Activated naive CD8-positive, alpha-beta T cell treated with anti-CD3 and anti-CD28 coated beads, Interleukin-2, amount 50 U/mL, for 24 hours (primary cell): ENCODE results near the gene OAT.

ENCODE experiments used
- ATAC-seq: fragments of 150-1000 bp; cut with Tn5 transposase; one replicate; pipeline ENCODE4 v1.10.0; 2021
- DNase-seq: peaks from one replicate; pipeline ENCODE4 v3.0.0; 2021
- H3K27ac Mint-ChIP-seq: one replicate; pipeline ENCODE4 v1.8.0; 2021; ENCODE audit warnings: mild to moderate bottlenecking, mixed read lengths
- H3K27me3 Mint-ChIP-seq: one replicate; pipeline ENCODE4 v1.8.0; 2021; ENCODE audit warnings: mixed read lengths
- H3K36me3 Mint-ChIP-seq: one replicate; pipeline ENCODE4 v1.8.0; 2021; ENCODE audit warnings: low read depth, mixed read lengths
- H3K4me1 Mint-ChIP-seq: one replicate; pipeline ENCODE4 v1.8.0; 2021; ENCODE audit warnings: mixed read lengths
- H3K4me3 Mint-ChIP-seq: one replicate; pipeline ENCODE4 v1.8.0; 2021; ENCODE audit warnings: mild to moderate bottlenecking, moderate library complexity, mixed read lengths
- H3K9me3 Mint-ChIP-seq: one replicate; pipeline ENCODE4 v1.8.0; 2021; ENCODE audit warnings: mixed read lengths

OAT gene

DNA sequence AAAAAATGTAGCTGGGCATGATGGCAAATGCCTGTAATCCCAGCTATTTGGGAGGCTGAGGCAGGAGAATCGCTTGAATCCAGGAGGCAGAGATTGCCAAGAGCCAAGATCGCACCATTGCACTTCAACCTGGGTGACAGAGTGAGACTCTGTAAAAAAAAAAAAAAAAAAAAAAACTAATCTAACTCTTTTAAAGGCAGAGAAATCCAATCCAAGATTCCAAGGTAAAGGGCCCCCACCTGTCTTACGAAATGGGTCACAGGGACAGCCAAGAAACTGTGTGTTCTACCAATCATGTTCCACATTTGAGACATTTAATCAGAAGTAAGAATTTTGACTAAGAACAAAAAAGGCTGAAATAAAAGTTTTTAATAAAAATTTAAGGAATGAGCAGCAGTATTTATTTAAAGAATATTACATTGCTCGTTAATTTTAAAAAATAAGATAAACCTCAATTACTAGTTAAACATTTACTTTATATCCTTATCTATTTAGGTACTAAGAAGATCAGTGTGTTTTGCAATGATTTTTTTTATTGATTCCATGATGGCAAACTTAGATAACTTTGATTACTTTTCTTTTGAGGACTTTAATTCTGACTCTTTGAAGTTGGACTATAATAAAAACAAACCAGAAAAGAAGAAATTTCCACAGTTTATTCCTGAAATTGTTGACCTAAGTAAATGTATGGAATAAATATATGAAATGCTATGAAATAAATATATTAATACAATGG lies 6.7 kb upstream of the OAT start:
- Mint-ChIP-seq H3K9me3 (no peaks in the 10 kb centered on the region), H3K36me3 (no peaks in the 10 kb centered on the region), H3K27ac (no peak overlapping the region), H3K4me1 (no peaks in the 10 kb centered on the region), H3K27me3 (peaks cover 26% of the 10 kb centered on the region), H3K4me3 (no peak overlapping the region)
- no peak for DNase-seq
- no peak for ATAC-seq

DNA sequence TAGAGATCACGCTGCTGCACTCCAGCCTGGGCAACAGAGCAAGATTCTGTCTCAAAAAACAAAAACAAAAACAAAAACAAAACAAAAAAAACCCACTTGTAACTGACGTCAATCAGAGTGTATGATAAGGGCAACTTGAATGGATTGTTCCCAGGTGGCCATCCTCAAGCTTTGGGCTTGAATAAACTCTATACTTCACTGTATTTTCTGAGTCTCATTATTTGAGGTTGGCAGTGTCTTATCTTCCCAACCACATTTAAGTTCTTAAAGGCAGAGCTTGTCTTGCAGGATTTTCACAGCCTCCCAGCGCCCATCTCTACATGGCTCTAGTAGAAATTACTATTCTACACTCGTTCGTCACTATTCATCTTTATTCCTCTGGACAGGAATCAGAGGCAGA lies 5.1 kb upstream of the OAT start:
- H3K27ac Mint-ChIP-seq, result no peak overlapping the region

DNA sequence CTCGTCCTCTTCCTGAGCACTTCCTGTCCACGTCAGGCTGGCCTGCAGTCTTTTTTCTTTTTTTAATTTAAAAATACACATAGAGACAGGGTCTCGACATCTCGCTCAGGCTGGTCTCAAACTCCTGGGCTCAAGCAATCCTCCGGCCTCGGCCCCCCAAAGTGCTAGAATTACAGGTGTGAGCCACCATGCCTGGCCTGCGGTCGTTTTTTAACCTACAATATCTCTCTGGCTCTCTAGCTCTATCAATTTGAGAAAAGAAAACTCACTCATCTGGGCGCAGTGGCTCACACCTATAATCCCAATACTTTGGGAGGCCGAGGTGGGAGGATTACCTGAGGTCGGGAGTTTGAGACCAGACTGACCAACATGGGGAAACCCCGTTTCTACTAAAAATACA lies 4.0 kb upstream of the OAT start:
- peaks cover 25% of the 10 kb centered on the region for H3K27me3 Mint-ChIP-seq

More for the DNA sequence above, 5.1 kb upstream of the OAT start:
- DNase-seq (no peak), ATAC-seq (no peak)
- peaks cover 25% of the 10 kb centered on the region for H3K27me3 Mint-ChIP-seq
- H3K4me1 Mint-ChIP-seq, result peaks cover 3% of the 10 kb centered on the region
- H3K9me3 Mint-ChIP-seq, result no peaks in the 10 kb centered on the region
- H3K4me3 Mint-ChIP-seq, result no peak overlapping the region
- no peaks in the 10 kb centered on the region for H3K36me3 Mint-ChIP-seq

DNA sequence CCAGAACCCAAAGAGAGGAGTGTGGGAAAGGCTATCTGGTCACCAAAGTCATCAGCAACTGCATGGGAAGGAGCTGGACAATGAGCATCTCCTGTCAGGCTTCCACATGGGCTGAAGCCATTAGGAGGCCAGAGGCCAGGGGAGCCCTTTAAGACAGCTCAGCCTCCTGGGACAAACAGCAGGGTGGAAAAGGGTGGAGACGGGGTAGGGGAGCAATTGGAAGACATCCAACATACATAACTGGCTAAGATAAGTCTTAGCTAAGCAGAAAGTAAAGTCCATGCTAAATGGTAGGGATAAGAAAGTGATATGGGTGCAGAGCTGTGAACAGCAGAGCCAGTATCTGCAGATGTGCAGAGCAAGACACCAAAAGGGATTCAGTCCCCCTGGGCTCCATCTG lies 1.5 kb upstream of the OAT start:
- no peaks in the 10 kb centered on the region for H3K36me3 Mint-ChIP-seq
- ATAC-seq (no peak), DNase-seq (no peak)
- H3K4me1 Mint-ChIP-seq, result peaks cover 18% of the 10 kb centered on the region
- no peak overlapping the region for H3K4me3 Mint-ChIP-seq
- peaks cover 23% of the 10 kb centered on the region for H3K27me3 Mint-ChIP-seq
- no peaks in the 10 kb centered on the region for H3K9me3 Mint-ChIP-seq
- no peak overlapping the region for H3K27ac Mint-ChIP-seq

More for the DNA sequence above, 4.0 kb upstream of the OAT start:
- DNase-seq, result no peak
- Mint-ChIP-seq H3K27ac (no peak overlapping the region), H3K4me3 (no peak overlapping the region), H3K4me1 (peaks cover 7% of the 10 kb centered on the region), H3K9me3 (no peaks in the 10 kb centered on the region), H3K36me3 (no peaks in the 10 kb centered on the region)
- ATAC-seq, result no peak

DNA sequence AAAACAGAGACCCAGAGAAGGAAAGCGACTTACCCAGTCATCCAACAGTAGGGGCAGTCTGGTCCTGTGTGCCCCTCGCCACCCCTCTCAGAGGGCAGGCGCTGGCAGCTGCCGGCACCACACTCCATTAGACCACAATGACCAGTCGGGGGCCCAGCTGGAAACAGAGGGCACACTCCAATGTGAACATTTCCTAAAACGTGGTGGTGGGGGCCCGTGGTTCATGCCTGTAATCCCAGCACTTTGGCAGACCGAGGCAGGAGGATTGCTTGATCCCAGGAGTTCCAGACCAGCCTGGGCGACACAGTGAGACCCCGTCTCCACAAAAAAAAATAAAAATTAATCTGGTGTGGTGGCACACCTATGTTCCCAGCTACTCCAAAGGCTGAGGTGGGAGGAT lies 912 bp upstream of the OAT start:
- ATAC-seq, result no peak
- peak overlapping the region; percentile 49 for H3K27ac Mint-ChIP-seq
- H3K9me3 Mint-ChIP-seq, result no peaks in the 10 kb centered on the region
- peak overlapping the region; percentile 82 for H3K4me3 Mint-ChIP-seq
- H3K4me1 Mint-ChIP-seq, result peaks cover 18% of the 10 kb centered on the region
- H3K36me3 Mint-ChIP-seq, result no peaks in the 10 kb centered on the region
- DNase-seq, result no peak
- peaks cover 22% of the 10 kb centered on the region for H3K27me3 Mint-ChIP-seq

DNA sequence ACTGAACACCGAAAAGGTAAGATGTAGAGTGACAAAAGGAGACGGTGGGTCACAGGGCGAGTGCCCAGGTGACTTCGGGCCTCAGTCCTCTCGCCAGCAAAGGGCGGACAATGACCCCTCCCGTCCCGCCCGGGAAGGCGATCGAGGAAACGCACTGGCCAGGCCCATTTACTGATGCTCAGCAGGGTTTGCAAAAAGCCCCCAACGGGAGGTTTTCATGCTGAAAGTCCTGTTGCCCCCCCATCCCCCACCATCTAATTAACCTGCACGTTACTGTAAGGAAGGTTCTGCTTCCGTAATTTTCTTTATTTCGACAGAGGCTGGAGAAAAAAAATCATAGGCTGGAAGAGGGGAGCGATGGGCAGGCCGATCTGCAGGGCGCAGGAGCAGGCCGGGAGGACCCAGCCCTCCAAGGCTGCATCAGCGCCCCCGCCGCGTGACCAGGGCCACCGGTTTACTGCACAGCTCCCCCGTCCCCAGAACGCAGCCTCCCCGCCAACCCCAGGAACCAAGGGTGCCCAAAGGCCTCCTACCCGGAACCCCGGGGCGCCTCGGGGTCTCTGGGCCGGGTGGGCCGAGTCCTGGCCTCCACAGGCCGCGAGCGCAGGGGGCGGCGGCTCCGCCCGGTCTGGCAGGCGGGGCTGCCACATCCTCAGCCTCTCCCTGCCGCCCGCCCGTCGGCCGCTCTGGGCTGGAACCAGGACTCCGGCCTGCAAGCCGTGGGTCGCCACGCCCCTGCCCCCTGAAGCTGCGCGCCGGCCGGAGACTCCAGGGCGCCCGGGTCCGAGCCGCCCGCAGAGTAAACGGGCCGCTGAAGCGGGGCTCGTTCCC lies 613 bp downstream of the OAT start:
- ATAC-seq (peak; percentile 35), DNase-seq (peak; percentile 58)
- Mint-ChIP-seq H3K27ac (no peak overlapping the region), H3K9me3 (no peaks in the 10 kb centered on the region), H3K36me3 (no peaks in the 10 kb centered on the region), H3K4me1 (peaks cover 18% of the 10 kb centered on the region), H3K27me3 (peaks cover 8% of the 10 kb centered on the region), H3K4me3 (peak overlapping the region; percentile 82)

DNA sequence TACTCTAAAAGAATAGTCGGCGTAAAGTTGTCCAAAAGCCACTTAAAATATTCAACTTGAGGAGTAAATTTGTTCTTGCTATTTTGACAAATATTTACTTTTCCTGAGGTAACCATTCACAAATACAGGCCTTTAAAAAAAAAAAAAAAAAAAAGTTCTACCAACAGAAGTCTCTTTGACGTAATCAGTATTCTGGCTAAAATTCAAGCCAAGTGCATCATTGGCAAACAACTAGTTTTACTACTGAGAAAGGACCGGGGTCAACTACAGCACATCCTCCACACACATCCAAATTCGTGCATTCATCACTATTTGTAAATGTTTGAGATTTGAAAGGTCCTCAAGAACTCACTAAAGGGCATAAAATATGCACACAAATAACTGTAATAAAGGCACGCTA lies 2.0 kb downstream of the OAT start:
- Mint-ChIP-seq H3K27me3 (peaks cover 3% of the 10 kb centered on the region), H3K4me3 (peak overlapping the region; percentile 49), H3K36me3 (peaks cover 5% of the 10 kb centered on the region), H3K27ac (no peak overlapping the region), H3K4me1 (peaks cover 18% of the 10 kb centered on the region), H3K9me3 (no peaks in the 10 kb centered on the region)
- ATAC-seq, result no peak
- no peak for DNase-seq

DNA sequence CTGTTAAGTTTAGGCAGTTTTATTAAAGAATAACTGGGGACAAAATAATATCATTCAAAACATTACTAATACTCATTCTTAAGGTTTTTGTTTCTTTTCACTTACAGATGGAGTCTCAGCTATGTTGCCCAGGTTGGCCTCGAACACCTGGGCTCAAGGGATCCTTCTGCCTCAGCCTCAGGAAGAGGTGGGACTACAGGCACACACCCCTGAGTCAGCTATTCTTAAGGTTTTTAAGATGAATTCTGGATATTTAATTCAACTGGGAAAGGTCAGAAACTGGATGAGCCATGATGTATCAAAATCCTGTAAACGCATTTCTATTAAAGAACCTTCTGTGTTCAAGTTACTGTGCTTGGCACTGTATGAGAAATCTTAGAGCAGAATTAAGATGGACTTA lies 3.5 kb downstream of the OAT start:
- no peak overlapping the region for H3K27ac Mint-ChIP-seq
- H3K4me1 Mint-ChIP-seq, result peaks cover 18% of the 10 kb centered on the region
- H3K9me3 Mint-ChIP-seq, result no peaks in the 10 kb centered on the region
- DNase-seq, result no peak
- no peak for ATAC-seq
- peaks cover 3% of the 10 kb centered on the region for H3K27me3 Mint-ChIP-seq
- peaks cover 7% of the 10 kb centered on the region for H3K36me3 Mint-ChIP-seq
- no peak overlapping the region for H3K4me3 Mint-ChIP-seq

DNA sequence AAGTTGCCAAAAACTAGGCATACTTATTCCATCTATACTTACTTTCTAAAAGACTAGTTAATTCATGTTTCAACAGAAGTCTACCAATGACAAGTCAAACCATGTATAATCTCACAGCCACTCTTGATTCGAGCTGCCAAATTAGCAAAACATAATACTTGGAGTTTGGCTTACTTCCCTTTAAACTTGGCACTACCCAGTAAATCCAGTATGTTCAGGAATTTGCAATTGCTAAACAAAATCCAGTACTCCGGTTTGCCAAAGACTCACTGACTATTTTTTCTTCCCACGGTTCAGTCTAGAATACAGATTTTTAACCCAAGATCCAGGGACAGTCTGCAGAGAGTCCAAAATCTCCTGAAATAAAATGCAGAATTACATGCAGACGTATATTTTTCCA lies 4.6 kb downstream of the OAT start:
- Mint-ChIP-seq H3K9me3 (no peaks in the 10 kb centered on the region), H3K27me3 (no peaks in the 10 kb centered on the region), H3K4me1 (peaks cover 15% of the 10 kb centered on the region), H3K36me3 (peaks cover 13% of the 10 kb centered on the region), H3K4me3 (no peak overlapping the region), H3K27ac (no peak overlapping the region)
- ATAC-seq (no peak), DNase-seq (no peak)

DNA sequence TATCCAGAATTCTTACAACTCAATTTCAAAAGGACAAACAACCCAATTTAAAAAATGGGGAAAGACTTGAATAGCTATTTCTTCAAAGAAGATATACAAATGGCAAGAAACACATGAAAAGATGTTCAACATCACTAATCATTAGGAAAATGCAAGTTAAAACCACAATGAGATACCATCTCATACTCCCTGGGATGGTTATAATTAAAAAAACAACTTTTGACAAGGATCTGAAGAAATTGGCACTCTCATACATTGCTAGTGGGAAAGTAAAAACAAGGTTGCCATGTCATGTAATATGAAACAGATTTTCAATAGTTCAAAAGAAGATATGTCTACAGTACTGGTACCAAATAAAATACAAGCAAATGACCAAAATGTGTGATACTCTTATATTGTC lies 9.0 kb downstream of the OAT start:
- Mint-ChIP-seq H3K4me1 (no peaks in the 10 kb centered on the region), H3K9me3 (no peaks in the 10 kb centered on the region), H3K27ac (no peak overlapping the region), H3K4me3 (no peak overlapping the region), H3K36me3 (peaks cover 26% of the 10 kb centered on the region), H3K27me3 (no peaks in the 10 kb centered on the region)
- no peak for ATAC-seq
- DNase-seq, result no peak

DNA sequence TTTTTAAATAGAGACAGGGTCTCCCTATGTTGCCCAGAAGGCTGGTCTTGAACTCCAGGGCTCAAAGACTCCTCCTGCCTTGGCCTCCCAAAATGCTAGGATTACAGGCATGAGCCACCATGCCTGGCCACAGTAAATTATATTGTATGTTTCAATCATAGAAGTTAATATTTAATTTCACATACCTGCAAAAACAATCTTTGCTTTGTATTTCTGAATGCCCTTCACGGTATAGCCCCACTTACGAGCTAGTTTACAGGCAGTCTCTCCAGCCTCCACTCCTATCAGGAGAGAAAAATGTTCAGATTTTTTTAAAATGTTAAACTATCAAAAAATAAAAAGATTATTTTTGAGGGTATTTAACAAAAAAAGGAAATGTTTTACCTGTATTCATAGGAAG lies 10.4 kb downstream of the OAT start:
- Mint-ChIP-seq H3K9me3 (no peaks in the 10 kb centered on the region), H3K4me3 (no peak overlapping the region), H3K4me1 (peaks cover 5% of the 10 kb centered on the region), H3K36me3 (peaks cover 32% of the 10 kb centered on the region), H3K27ac (no peak overlapping the region), H3K27me3 (no peaks in the 10 kb centered on the region)
- no peak for ATAC-seq
- DNase-seq, result no peak

DNA sequence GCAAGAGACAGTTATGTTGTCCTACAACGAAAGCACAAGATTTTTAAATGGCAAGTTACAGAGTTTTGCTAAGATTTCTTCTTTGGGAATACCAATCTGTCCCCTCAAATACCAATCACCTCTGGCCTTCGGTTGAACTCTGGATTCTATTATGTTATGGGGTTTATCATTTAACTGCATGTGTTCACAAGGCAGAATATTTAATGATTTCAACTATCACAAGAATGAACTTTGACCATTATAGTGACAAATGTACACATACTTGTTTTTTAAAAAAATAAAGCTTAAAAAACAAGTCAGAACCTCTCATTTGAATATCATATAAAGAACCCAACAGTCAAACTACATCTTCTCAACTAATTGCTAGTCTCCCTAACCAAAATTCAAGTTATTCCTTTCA lies 11.3 kb downstream of the OAT start:
- Mint-ChIP-seq H3K4me1 (peaks cover 7% of the 10 kb centered on the region), H3K4me3 (no peak overlapping the region), H3K27me3 (no peaks in the 10 kb centered on the region), H3K27ac (no peak overlapping the region), H3K36me3 (peaks cover 34% of the 10 kb centered on the region), H3K9me3 (no peaks in the 10 kb centered on the region)
- DNase-seq, result no peak
- ATAC-seq, result no peak

DNA sequence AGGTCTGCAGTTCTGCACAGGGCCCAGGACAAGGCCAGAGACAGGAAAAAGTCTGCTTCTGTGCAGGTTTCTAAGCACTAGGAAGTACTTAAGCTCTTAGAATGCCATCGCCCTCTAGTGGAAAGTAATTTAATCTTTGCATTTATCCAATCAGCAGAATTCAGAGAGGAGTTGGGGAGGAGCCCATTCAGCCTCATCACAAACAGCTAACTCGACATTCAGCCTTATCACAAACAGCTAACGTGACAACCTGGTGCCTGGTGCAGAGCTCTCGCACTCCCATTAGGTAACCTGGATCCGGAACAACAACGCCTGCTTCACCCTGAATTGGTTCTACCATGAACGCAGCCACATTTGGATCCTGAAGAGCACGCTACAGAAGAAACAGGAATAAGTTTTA lies 15.2 kb downstream of the OAT start:
- peaks cover 7% of the 10 kb centered on the region for H3K4me1 Mint-ChIP-seq
- H3K36me3 Mint-ChIP-seq, result peaks cover 28% of the 10 kb centered on the region
- H3K9me3 Mint-ChIP-seq, result no peaks in the 10 kb centered on the region
- ATAC-seq (peak; percentile 96), DNase-seq (no peak)
- H3K4me3 Mint-ChIP-seq, result no peak overlapping the region
- H3K27me3 Mint-ChIP-seq, result no peaks in the 10 kb centered on the region
- H3K27ac Mint-ChIP-seq, result no peak overlapping the region

DNA sequence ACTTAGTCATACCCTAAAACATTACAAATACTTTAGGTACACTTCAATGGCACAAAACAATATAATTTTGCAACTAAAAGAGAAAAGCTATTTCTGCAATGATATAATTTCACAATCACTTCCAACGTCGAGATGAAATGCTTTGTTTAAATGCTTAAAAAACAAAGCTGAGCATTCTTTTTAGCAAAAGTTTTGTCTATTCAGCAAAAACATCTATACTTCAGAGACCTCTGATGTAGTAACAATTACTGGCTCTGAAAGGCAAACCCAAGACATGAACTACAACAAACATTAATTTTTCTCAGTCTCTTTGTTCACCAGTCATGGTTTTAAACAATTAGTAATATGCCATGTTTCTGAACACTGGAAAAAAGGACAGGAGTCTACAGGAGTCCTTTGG lies 16.4 kb downstream of the OAT start:
- H3K27me3 Mint-ChIP-seq, result no peaks in the 10 kb centered on the region
- ATAC-seq (no peak), DNase-seq (no peak)
- peaks cover 24% of the 10 kb centered on the region for H3K36me3 Mint-ChIP-seq
- no peak overlapping the region for H3K4me3 Mint-ChIP-seq
- H3K27ac Mint-ChIP-seq, result no peak overlapping the region
- H3K9me3 Mint-ChIP-seq, result no peaks in the 10 kb centered on the region
- peaks cover 7% of the 10 kb centered on the region for H3K4me1 Mint-ChIP-seq

DNA sequence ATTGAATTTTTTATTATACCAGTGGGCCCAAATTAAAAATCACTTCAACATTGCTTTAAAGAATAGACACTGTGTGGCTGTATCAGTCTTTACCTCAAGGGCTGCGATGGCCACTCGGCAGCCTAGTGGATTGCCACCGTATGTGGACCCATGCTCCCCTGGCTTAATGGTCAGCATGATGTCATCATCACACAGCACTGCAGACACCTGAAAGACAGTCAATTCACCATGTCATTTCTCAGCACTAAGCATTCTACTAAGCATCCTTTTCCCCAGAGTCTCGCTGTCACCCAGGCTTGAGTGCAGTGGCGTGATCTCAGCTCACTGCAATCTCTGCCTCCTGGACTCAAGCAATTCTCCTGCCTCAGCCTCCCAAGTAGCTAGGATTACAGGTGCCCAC lies 17.1 kb downstream of the OAT start:
- H3K4me3 Mint-ChIP-seq, result no peak overlapping the region
- ATAC-seq (no peak), DNase-seq (no peak)
- no peaks in the 10 kb centered on the region for H3K9me3 Mint-ChIP-seq
- H3K27ac Mint-ChIP-seq, result no peak overlapping the region
- H3K36me3 Mint-ChIP-seq, result peaks cover 20% of the 10 kb centered on the region
- H3K27me3 Mint-ChIP-seq, result no peaks in the 10 kb centered on the region
- peaks cover 7% of the 10 kb centered on the region for H3K4me1 Mint-ChIP-seq
